SK-N-SH (cell line): Measurements from ENCODE around the gene EHMT2.

Source experiments
- CTCF ChIP-seq: fragments of 200-600 bp; sonication (generic); IDR thresholded peaks from 2 replicates; pipeline ENCODE4 v1.6.1; 2017; ENCODE audit warnings: antibody characterized with exemption, mild to moderate bottlenecking, moderate library complexity
- EP300 ChIP-seq, 2 experiments: IDR thresholded peaks; 2 replicates each; pipeline versions ENCODE4 v1.4.0 to v1.6.1; 2012; ENCODE audit warnings: borderline replicate concordance in 1 of 2, low read depth in 1 of 2, low read length in 1 of 2

- TF ChIP-seq CTCF = no peak
- no peak for TF ChIP-seq EP300 (IDR thresholded peaks at IDR 0.05; ENCODE audit: borderline replicate concordance in 1 of 2, low read depth in 1 of 2, low read length in 1 of 2)
Measured at GRCh38 chr6:31877125-31877650, 20.3 kb downstream of the EHMT2 start.
